IPS-20b (cell line): ENCODE data around the gene DMC1.

ENCODE experiments used
- H3K27ac ChIP-seq: one replicate; pipeline ENCODE4 v1.5.1; 2013; ENCODE audit warnings: low read length
- H3K27me3 ChIP-seq: 2 replicates; pipeline ENCODE4 v1.6.1; 2013; ENCODE audit warnings: mild to moderate bottlenecking, low read length, inconsistent platforms; ENCODE audit not compliant: insufficient read depth
- H3K36me3 ChIP-seq: 2 replicates; pipeline ENCODE4 v1.6.1; 2013; ENCODE audit warnings: low read depth, mild to moderate bottlenecking, inconsistent platforms, low read length, moderate library complexity; ENCODE audit not compliant: insufficient read depth
- H3K4me1 ChIP-seq: 2 replicates; pipeline ENCODE4 v1.6.1; 2013; ENCODE audit warnings: mild to moderate bottlenecking, control low read depth, inconsistent platforms, low read length, moderate library complexity; ENCODE audit not compliant: insufficient read depth
- H3K4me3 ChIP-seq: 2 replicates; pipeline ENCODE4 v1.5.1; 2013; ENCODE audit warnings: mild to moderate bottlenecking, low read length, inconsistent platforms
- H3K9ac ChIP-seq: 2 replicates; pipeline ENCODE4 v1.6.1; 2013; ENCODE audit warnings: low read depth, mild to moderate bottlenecking, inconsistent platforms, low read length, moderate library complexity
- H3K9me3 ChIP-seq: 2 replicates; pipeline ENCODE4 v1.6.1; 2013; ENCODE audit warnings: mild to moderate bottlenecking, low read depth, low read length, inconsistent platforms; ENCODE audit not compliant: insufficient read depth

DMC1 gene

DNA sequence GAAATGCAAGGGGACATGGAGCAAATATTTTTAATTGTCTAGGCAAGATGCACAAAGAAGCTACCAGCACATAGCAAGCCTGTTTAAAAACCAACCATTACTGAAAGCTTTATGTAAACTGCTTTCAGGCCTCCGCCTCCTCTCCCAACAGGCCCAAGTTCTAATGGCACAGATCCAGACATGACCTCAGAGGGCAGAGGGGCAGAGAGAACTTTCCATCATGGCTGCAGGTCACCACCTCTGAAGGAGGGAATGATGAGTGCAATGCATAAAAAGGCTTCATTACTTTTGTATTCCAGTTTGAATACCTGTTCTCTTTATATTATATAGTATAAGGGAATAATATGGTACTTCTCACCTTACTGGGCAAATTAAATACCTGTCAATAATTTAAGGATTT is 79.1 kb downstream of the DMC1 start:
- peaks cover 99% of the 10 kb centered on the region for H3K36me3 ChIP-seq
- no peak overlapping the region for H3K9ac ChIP-seq
- H3K27me3 ChIP-seq: no peaks in the 10 kb centered on the region
- no peak overlapping the region for H3K4me3 ChIP-seq
- H3K9me3 ChIP-seq: no peaks in the 10 kb centered on the region
- no peak overlapping the region for H3K27ac ChIP-seq
- peaks cover 6% of the 10 kb centered on the region for H3K4me1 ChIP-seq

GRCh38 chr22:38490475-38490874 is 79.5 kb downstream of the DMC1 start:
- Histone ChIP-seq H3K4me3 (no peak overlapping the region), H3K4me1 (peaks cover 6% of the 10 kb centered on the region), H3K27ac (no peak overlapping the region), H3K9me3 (no peaks in the 10 kb centered on the region), H3K27me3 (no peaks in the 10 kb centered on the region), H3K9ac (no peak overlapping the region), H3K36me3 (peaks cover 99% of the 10 kb centered on the region)

GRCh38 chr22:38489561-38490145 is 80.3 kb downstream of the DMC1 start:
- peaks cover 6% of the 10 kb centered on the region for H3K4me1 ChIP-seq
- no peak overlapping the region for H3K27ac ChIP-seq

DNA sequence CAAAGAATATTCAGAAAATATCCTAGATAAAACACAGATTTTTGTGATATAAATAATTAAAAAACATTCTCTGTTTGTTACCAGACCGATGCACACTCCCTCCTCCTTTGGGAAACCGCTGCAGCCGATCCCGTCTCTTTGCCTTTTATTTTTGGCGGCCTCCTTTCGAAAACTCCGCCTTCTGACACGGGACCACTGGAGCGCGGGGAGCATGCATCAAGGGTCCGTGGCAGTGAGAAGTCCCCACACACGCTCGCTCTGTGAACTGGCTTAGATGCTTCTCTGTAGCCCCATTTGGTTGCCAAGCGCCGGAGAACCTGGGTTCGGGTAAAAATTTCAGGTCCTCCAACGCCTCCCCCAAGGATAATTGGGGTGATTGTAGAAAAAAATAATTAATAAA is 80.8 kb downstream of the DMC1 start:
- Histone ChIP-seq H3K27ac (no peak overlapping the region), H3K9me3 (no peaks in the 10 kb centered on the region), H3K27me3 (no peaks in the 10 kb centered on the region), H3K4me1 (peaks cover 6% of the 10 kb centered on the region), H3K4me3 (no peak overlapping the region), H3K36me3 (peaks cover 99% of the 10 kb centered on the region), H3K9ac (no peak overlapping the region)

More at GRCh38 chr22:38489561-38490145, 80.3 kb downstream of the DMC1 start:
- peaks cover 99% of the 10 kb centered on the region for H3K36me3 ChIP-seq
- H3K27me3 ChIP-seq: no peaks in the 10 kb centered on the region
- no peak overlapping the region for H3K4me3 ChIP-seq
- no peak overlapping the region for H3K9ac ChIP-seq
- H3K9me3 ChIP-seq: no peaks in the 10 kb centered on the region

DNA sequence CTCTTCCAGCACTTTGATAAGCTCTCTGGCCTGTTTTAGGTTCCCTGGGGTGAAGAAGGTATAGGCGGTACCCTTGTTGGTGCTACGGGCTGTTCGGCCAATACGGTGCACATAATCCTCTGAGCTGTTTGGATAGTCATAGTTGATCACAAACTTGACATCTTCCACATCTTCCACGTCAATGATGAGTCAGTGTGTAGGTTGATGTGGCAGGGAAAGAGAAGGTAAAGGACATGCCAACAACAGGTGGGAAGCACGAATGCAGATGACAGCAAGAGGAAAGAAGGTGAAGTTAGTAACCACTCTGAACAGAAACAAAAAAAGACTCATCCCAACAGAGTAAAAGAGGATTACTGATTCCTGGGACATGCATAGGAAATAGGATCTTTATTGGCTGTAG is 82.0 kb downstream of the DMC1 start:
- Histone ChIP-seq H3K4me3 (no peak overlapping the region), H3K36me3 (peaks cover 99% of the 10 kb centered on the region), H3K9me3 (no peaks in the 10 kb centered on the region), H3K27me3 (no peaks in the 10 kb centered on the region), H3K9ac (no peak overlapping the region), H3K4me1 (peaks cover 6% of the 10 kb centered on the region), H3K27ac (no peak overlapping the region)

- Histone ChIP-seq H3K4me1 (peaks cover 6% of the 10 kb centered on the region), H3K27ac (no peak overlapping the region), H3K4me3 (no peak overlapping the region), H3K9me3 (no peaks in the 10 kb centered on the region), H3K9ac (no peak overlapping the region), H3K27me3 (no peaks in the 10 kb centered on the region), H3K36me3 (peaks cover 99% of the 10 kb centered on the region)
Measured at GRCh38 chr22:38485783-38486182, 84.2 kb downstream of the DMC1 start.

GRCh38 chr22:38484244-38484643 is 85.7 kb downstream of the DMC1 start:
- Histone ChIP-seq H3K4me1 (no peaks in the 10 kb centered on the region), H3K4me3 (no peak overlapping the region), H3K9ac (no peak overlapping the region), H3K36me3 (peaks cover 90% of the 10 kb centered on the region), H3K27ac (no peak overlapping the region), H3K9me3 (no peaks in the 10 kb centered on the region), H3K27me3 (no peaks in the 10 kb centered on the region)

DNA sequence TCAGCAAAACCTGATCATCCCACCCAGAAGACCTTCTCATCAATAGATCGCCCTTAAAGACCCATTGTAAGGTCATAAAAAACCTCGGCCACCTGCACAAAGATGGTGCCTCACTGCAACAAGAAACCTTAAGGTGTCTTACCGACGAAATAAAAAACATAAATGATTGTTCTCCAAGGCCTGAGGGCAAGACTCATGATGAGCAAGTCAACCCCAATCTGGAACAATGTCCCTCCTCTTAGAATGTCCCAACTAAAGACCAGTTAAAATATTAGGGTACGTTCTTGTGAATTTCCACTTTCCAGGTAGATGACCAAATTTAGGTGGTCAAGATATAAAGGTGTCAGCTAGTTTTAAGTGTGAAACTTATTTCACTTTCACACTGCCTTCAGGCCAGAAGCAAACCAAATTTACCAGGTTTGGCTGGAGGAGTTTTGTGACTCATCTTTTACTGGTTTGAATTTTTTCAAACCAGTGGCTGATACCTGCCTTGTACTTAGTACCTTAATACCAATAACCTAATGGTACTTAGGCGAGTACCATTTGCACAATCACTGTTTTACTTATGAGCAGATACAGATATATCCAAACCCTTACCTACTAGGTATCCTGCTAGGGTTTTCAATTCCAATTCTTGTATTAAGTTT is 87.2 kb downstream of the DMC1 start:
- Histone ChIP-seq H3K27me3 (no peaks in the 10 kb centered on the region), H3K36me3 (peaks cover 75% of the 10 kb centered on the region), H3K4me1 (no peaks in the 10 kb centered on the region), H3K9me3 (no peaks in the 10 kb centered on the region), H3K4me3 (no peak overlapping the region), H3K27ac (no peak overlapping the region), H3K9ac (no peak overlapping the region)

- H3K4me3 ChIP-seq: no peak overlapping the region
- no peaks in the 10 kb centered on the region for H3K9me3 ChIP-seq
- H3K36me3 ChIP-seq: peaks cover 67% of the 10 kb centered on the region
- no peak overlapping the region for H3K27ac ChIP-seq
- no peaks in the 10 kb centered on the region for H3K27me3 ChIP-seq
- no peak overlapping the region for H3K9ac ChIP-seq
- no peaks in the 10 kb centered on the region for H3K4me1 ChIP-seq
Measured at GRCh38 chr22:38481871-38482332, 88.1 kb downstream of the DMC1 start.

- no peak overlapping the region for H3K9ac ChIP-seq
- no peaks in the 10 kb centered on the region for H3K9me3 ChIP-seq
- H3K36me3 ChIP-seq: peaks cover 61% of the 10 kb centered on the region
- H3K27ac ChIP-seq: no peak overlapping the region
- no peaks in the 10 kb centered on the region for H3K27me3 ChIP-seq
- H3K4me1 ChIP-seq: no peaks in the 10 kb centered on the region
- no peak overlapping the region for H3K4me3 ChIP-seq
Measured at GRCh38 chr22:38481162-38481870, 88.7 kb downstream of the DMC1 start.

- no peak overlapping the region for H3K27ac ChIP-seq
- H3K27me3 ChIP-seq: no peaks in the 10 kb centered on the region
- H3K4me3 ChIP-seq: no peak overlapping the region
- H3K36me3 ChIP-seq: peaks cover 41% of the 10 kb centered on the region
- no peaks in the 10 kb centered on the region for H3K9me3 ChIP-seq
- H3K4me1 ChIP-seq: no peaks in the 10 kb centered on the region
- no peak overlapping the region for H3K9ac ChIP-seq
Measured at GRCh38 chr22:38479096-38479837, 90.7 kb downstream of the DMC1 start.
